SU-DHL-6 (cell line): ENCODE measurements around the gene MICAL3.

Experiments used
- CTCF ChIP-seq: fragments of 200-600 bp; sonication (generic); IDR thresholded peaks from one replicate; pipeline ENCODE4 v1.5.1; 2017; ENCODE audit warnings: antibody characterized with exemption, mild to moderate bottlenecking, low read length, moderate library complexity; ENCODE audit not compliant: insufficient read depth, poor library complexity, severe bottlenecking
- EZH2phosphoT487 ChIP-seq: fragments of 200-600 bp; sonication (generic), shearing (Covaris generic); conservative IDR thresholded peaks from 2 replicates; pipeline ENCODE4 v1.6.1; 2018; ENCODE audit warnings: mild to moderate bottlenecking, antibody characterized with exemption, low read length, moderate library complexity, mixed read lengths

- TF ChIP-seq CTCF (no peak), EZH2phosphoT487 (no peak)
Measured at GRCh38 chr22:18048441-18048898, 24.1 kb upstream of the MICAL3 start.
